HepG2 (cell line): ENCODE data around the gene PANK4. TPM values are rescaled to one million over a fixed set of nuclear protein-coding genes. Genes with fewer than 3 reads are reported as not detected.

Source experiments
- AHR ChIP-seq: IDR thresholded peaks from 2 replicates; pipeline ENCODE4 v1.6.1; 2018; ENCODE audit warnings: missing genetic modification reagents, missing compliant biosample characterization
- EZH2 ChIP-seq: conservative IDR thresholded peaks from 2 replicates; pipeline ENCODE4 v1.6.1; 2012; ENCODE audit warnings: mild to moderate bottlenecking, low read depth, low read length, moderate library complexity
- GMEB2 ChIP-seq: IDR thresholded peaks from 2 replicates; pipeline ENCODE4 v1.6.1; 2016; ENCODE audit warnings: missing biosample characterization, missing genetic modification reagents, low read depth
- HNF1B ChIP-seq: sonication (generic); formaldehyde crosslinking; IDR thresholded peaks from 2 replicates; pipeline ENCODE4 v1.5.1; 2020; ENCODE audit warnings: mild to moderate bottlenecking, moderate library complexity, missing genetic modification reagents
- IKZF4 ChIP-seq: sonication (generic); formaldehyde crosslinking; IDR thresholded peaks from 2 replicates; pipeline ENCODE4 v1.5.1; 2020; ENCODE audit warnings: borderline replicate concordance, mild to moderate bottlenecking, low read depth, missing genetic modification reagents; ENCODE audit errors: not compliant biosample characterization
- NR2C2 ChIP-seq: sonication (generic); formaldehyde crosslinking; IDR thresholded peaks from 2 replicates; pipeline ENCODE4 v1.4.0; 2020; ENCODE audit warnings: missing genetic modification reagents, mild to moderate bottlenecking, moderate library complexity, borderline replicate concordance
- PAXIP1 ChIP-seq: sonication (generic); formaldehyde crosslinking; conservative IDR thresholded peaks from 2 replicates; pipeline ENCODE4 v1.4.0; 2020; ENCODE audit warnings: mild to moderate bottlenecking, missing genetic modification reagents, moderate library complexity
- PRDM15 ChIP-seq: sonication (generic); formaldehyde crosslinking; IDR thresholded peaks from 2 replicates; pipeline ENCODE4 v1.4.0; 2020; ENCODE audit warnings: missing genetic modification reagents
- SNAPC2 ChIP-seq: sonication (generic); formaldehyde crosslinking; IDR thresholded peaks from 2 replicates; pipeline ENCODE4 v1.8.1; 2022; ENCODE audit warnings: mild to moderate bottlenecking, missing genetic modification reagents
- ZNF260 ChIP-seq: sonication (generic); formaldehyde crosslinking; IDR thresholded peaks from 2 replicates; pipeline ENCODE4 v1.4.0; 2020; ENCODE audit warnings: missing genetic modification reagents, low read depth, mild to moderate bottlenecking, borderline replicate concordance
- ZNF34 ChIP-seq: sonication (generic); formaldehyde crosslinking; IDR thresholded peaks from 2 replicates; pipeline ENCODE4 v1.4.0; 2020; ENCODE audit warnings: mild to moderate bottlenecking, missing genetic modification reagents, borderline replicate concordance
- ZNF512B ChIP-seq: sonication (generic); formaldehyde crosslinking; IDR thresholded peaks from 2 replicates; pipeline ENCODE4 v1.5.1; 2020; ENCODE audit warnings: missing genetic modification reagents, mild to moderate bottlenecking, borderline replicate concordance
- ZNF7 ChIP-seq: IDR thresholded peaks from 2 replicates; pipeline ENCODE4 v1.6.1; 2016; ENCODE audit warnings: missing biosample characterization, missing genetic modification reagents
- polyA plus RNA-seq, 8 experiments: library from polyadenylated mRNA; depleted of rRNA in 3 of 8; stranded (reverse) in 7 of 8; unstranded in 1 of 8; fragments of >200 nt; fragmentation: Illumina TruSeq in 4 of 8; extraction: Trizol in 4 of 8; gene quantifications; 2 replicates each; pipeline versions ENCODE4 v1.2.1 to v1.2.3, GENCODE V29; 2011 to 2016; ENCODE audit warnings: low read depth in 4 of 8, missing spikeins in 1 of 8, mixed read lengths in 1 of 8; ENCODE audit not compliant: insufficient read depth in 1 of 8
- total RNA-seq, 5 experiments: library from RNA; depleted of rRNA; stranded (reverse); fragments of >200 nt; fragmentation: Illumina TruSeq; extraction: Trizol; gene quantifications; 2 replicates each; pipeline ENCODE4 v1.2.3, GENCODE V29; 2016; ENCODE audit warnings: low read depth in 1 of 5

PANK4 gene
- total and polyA plus RNA-seq, 2 of the 13 experiments (the other 11 are each of a cell fraction or from before 2014, with no cell fraction given), result 17.4 to 19.3 TPM

- TF ChIP-seq SNAPC2 (CRISPR knock-in tag), result 0 out of 2 replicates have a peak, but pooled peaks have one; percentile 25
- 0 out of 2 replicates have a peak, but pooled peaks have one; percentile 17 for TF ChIP-seq AHR (CRISPR knock-in tag)
- peak; percentile 47; the same call in 1 of the 2 replicates for TF ChIP-seq PAXIP1
- peak; percentile 3; the same call in 1 of the 2 replicates for TF ChIP-seq HNF1B (CRISPR knock-in tag)
- TF ChIP-seq ZNF512B (CRISPR knock-in tag), result 0 out of 2 replicates have a peak, but pooled peaks have one; percentile 4
- no peak for TF ChIP-seq NR2C2
- no peak for TF ChIP-seq GMEB2
- TF ChIP-seq ZNF7 (CRISPR knock-in tag), result no peak
- TF ChIP-seq ZNF260 (CRISPR knock-in tag), result no peak
- no peak for TF ChIP-seq PRDM15 (CRISPR knock-in tag)
- 0 out of 2 replicates have a peak, but pooled peaks have one; percentile 49 for TF ChIP-seq ZNF34 (CRISPR knock-in tag)
- peak; percentile 12 for TF ChIP-seq IKZF4 (CRISPR knock-in tag)
- TF ChIP-seq EZH2, result no peak
These were observed 21.0 kb upstream of the PANK4 start (continued) for GRCh38 chr1:2547210-2548067.
